Breast epithelium (tissue), 4 donors: ENCODE measurements around the gene ST14. TPM values are rescaled to one million over a fixed set of nuclear protein-coding genes. Genes with fewer than 3 reads are reported as not detected.
A peak's percentile ranks its signal among the peaks of the same experiment; 100 is the strongest.

Experiments
- DNase-seq, 2 donors: peaks; one replicate each; pipeline ENCODE4 v3.0.0-alpha.2; 2019; ENCODE audit warnings: low spot score in 2 of 2
- H3K27ac ChIP-seq, 2 donors: fragments of 200-600 bp; sonication (generic) in 1 of 2; one replicate each; pipeline ENCODE4 v1.5.1; 2016 to 2019; ENCODE audit warnings: mild to moderate bottlenecking in 1 of 2
- H3K27me3 ChIP-seq, 2 donors: fragments of 200-600 bp; sonication (generic) in 1 of 2; one replicate each; pipeline versions ENCODE4 v1.5.1 to v1.6.0; 2017 to 2019; ENCODE audit warnings: control low read depth in 1 of 2, mild to moderate bottlenecking in 1 of 2
- H3K36me3 ChIP-seq: fragments of 200-600 bp; one replicate; pipeline ENCODE4 v1.5.1; 2019
- H3K4me1 ChIP-seq, 2 donors: fragments of 200-600 bp; sonication (generic); one replicate each; pipeline ENCODE4 v1.5.1; 2016 to 2019; ENCODE audit warnings: control low read depth in 1 of 2
- H3K4me3 ChIP-seq, 3 donors: fragments of 200-600 bp; sonication (generic); 1 replicate in 2 of 3; 2 replicates in 1 of 3; pipeline ENCODE4 v1.5.1; 2016 to 2019; ENCODE audit warnings: mild to moderate bottlenecking in 3 of 3, moderate library complexity in 2 of 3
- H3K9me3 ChIP-seq, 2 donors: fragments of 200-600 bp; sonication (generic) in 1 of 2; one replicate each; pipeline ENCODE4 v1.5.1; 2016 to 2019; ENCODE audit warnings: control low read depth in 1 of 2
- POLR2A ChIP-seq: fragments of 450-650 bp; IDR thresholded peaks from one replicate; pipeline ENCODE4 v1.6.1; 2016; ENCODE audit warnings: antibody characterized with exemption, mild to moderate bottlenecking, moderate library complexity
- POLR2AphosphoS5 ChIP-seq, 3 donors: sonication (generic); formaldehyde crosslinking; IDR thresholded peaks; one replicate each; pipeline ENCODE4 v1.6.1; 2017; ENCODE audit warnings: antibody characterized with exemption in 3 of 3
- intact Hi-C: fragments of 100-400 bp; cut with DNase I; formaldehyde crosslinking; loops from one replicate; pipeline ENCODE4 v1.15.1; 2023; ENCODE audit warnings: low total_unique reads
- total RNA-seq, 3 donors: library from RNA; depleted of rRNA; stranded (reverse); fragments of >200 nt; gene quantifications; one replicate each; pipeline ENCODE4 v1.1.0, GENCODE V29; 2016
- TF ChIP-seq, protein P1 (sequence below), 3 donors: fragments of 450-650 bp; IDR thresholded peaks; one replicate each; pipeline ENCODE4 v1.5.1; 2016 to 2017; ENCODE audit warnings: antibody characterized with exemption in 3 of 3, mild to moderate bottlenecking in 3 of 3, moderate library complexity in 3 of 3

Gene ST14
- 10 to 100 TPM in 2 of 3 donors, 1 to 10 TPM in 1; 9.9 to 89.0 (median 48.5) TPM for total RNA-seq

DNA sequence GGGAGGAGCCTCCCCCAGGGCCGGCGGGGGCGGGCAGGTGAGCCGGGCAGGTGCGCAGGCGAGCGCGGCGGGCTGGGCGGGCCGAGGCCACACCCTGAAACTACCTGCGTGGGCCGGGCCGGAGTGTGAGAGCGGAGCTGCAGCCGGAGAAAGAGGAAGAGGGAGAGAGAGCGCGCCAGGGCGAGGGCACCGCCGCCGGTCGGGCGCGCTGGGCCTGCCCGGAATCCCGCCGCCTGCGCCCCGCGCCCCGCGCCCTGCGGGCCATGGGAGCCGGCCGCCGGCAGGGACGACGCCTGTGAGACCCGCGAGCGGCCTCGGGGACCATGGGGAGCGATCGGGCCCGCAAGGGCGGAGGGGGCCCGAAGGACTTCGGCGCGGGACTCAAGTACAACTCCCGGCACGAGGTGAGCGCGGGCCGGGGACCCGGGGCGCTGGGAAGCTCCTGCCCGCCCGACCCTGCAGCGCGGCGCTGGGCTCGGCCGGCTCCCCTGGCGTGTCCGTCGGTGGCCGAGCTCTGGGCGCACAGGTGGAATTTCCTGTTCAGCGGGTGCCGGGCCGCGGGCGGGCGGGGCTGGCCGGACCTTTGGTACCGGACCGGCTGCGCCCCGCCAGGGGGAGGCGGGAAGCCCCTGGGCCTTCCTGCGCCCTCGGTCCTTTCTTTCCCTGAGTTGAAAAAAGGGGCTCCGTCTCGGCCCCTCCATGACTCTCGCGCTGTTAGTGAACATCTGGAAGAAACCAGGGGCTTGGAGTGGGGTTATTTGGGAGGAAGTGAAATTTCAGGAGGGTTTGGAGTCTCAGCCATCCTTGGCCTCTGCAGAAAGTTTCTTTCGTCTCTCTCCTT lies at the start of gene ST14:
Gene ST14, plus strand, starts transcription at position 126 of the 841 bp plus-strand sequence. Its CDS starts 198 bp downstream, at position 324.
- intact Hi-C loops: no loop called here
- DNase-seq: peak; percentile 75 to 81
- H3K36me3 ChIP-seq: no peaks in the 10 kb centered on the region
- H3K27me3 ChIP-seq: no peaks in the 10 kb centered on the region
- H3K9me3 ChIP-seq: no peaks in the 10 kb centered on the region
- H3K4me3 ChIP-seq: peak within 1 kb of the TSS; percentile 34 to 79 (median 67)
- peaks cover 0 to 3% of the 10 kb centered on the region in 2 donors for H3K4me1 ChIP-seq
- peak within 1 kb of the TSS; percentile 86 to 88 for H3K27ac ChIP-seq
- TF ChIP-seq POLR2AphosphoS5 (IDR thresholded peaks at IDR 0.05) (no peak), POLR2A (no peak)
- TF ChIP-seq, protein P1, sequence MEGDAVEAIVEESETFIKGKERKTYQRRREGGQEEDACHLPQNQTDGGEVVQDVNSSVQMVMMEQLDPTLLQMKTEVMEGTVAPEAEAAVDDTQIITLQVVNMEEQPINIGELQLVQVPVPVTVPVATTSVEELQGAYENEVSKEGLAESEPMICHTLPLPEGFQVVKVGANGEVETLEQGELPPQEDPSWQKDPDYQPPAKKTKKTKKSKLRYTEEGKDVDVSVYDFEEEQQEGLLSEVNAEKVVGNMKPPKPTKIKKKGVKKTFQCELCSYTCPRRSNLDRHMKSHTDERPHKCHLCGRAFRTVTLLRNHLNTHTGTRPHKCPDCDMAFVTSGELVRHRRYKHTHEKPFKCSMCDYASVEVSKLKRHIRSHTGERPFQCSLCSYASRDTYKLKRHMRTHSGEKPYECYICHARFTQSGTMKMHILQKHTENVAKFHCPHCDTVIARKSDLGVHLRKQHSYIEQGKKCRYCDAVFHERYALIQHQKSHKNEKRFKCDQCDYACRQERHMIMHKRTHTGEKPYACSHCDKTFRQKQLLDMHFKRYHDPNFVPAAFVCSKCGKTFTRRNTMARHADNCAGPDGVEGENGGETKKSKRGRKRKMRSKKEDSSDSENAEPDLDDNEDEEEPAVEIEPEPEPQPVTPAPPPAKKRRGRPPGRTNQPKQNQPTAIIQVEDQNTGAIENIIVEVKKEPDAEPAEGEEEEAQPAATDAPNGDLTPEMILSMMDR (IDR thresholded peaks at IDR 0.05): no peak

DNA sequence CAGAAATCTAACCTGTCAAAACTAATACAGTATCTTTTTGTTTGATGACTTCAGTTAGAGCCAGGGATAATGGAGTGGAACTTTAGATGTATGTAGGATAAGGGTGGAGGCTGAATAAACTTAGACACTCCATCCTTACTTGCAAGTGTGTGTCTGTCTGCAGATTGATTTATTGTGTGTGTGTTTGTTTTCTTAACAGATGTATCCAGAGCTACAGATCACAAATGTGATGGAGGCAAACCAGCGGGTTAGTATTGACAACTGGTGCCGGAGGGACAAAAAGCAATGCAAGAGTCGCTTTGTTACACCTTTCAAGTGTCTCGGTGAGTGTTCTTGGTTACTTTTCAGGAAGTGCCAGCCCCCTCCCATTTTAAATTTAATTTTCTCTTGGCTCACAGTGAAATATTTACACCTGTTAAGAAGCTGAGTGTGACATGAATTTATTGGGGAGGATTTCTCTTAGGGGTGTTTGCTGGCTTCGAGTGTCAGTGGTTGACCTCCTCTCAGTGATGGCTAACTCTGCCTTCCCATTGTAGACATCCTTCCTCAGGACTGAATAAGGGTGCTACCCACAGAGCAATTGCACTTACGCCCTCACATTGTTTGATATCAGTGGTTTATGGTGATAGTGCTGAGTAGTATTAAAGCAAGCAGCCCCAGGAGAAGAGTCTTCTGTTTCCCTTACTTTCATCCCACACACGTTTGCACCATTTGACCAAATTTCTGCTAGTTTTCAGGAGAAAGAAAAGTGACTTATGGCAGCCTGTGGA lies 49.1 kb upstream of the ST14 start:
- TF ChIP-seq, protein P1 (IDR thresholded peaks at IDR 0.05): no peak
- TF ChIP-seq POLR2A (no peak), POLR2AphosphoS5 (IDR thresholded peaks at IDR 0.05) (no peak)
- Histone ChIP-seq H3K36me3 (no peaks in the 10 kb centered on the region), H3K4me3 (no peak overlapping the region), H3K4me1 (no peaks in the 10 kb centered on the region), H3K9me3 (no peaks in the 10 kb centered on the region), H3K27ac (no peak overlapping the region), H3K27me3 (no peaks in the 10 kb centered on the region)
- DNase-seq: no peak
- intact Hi-C loops: no loop called here

DNA sequence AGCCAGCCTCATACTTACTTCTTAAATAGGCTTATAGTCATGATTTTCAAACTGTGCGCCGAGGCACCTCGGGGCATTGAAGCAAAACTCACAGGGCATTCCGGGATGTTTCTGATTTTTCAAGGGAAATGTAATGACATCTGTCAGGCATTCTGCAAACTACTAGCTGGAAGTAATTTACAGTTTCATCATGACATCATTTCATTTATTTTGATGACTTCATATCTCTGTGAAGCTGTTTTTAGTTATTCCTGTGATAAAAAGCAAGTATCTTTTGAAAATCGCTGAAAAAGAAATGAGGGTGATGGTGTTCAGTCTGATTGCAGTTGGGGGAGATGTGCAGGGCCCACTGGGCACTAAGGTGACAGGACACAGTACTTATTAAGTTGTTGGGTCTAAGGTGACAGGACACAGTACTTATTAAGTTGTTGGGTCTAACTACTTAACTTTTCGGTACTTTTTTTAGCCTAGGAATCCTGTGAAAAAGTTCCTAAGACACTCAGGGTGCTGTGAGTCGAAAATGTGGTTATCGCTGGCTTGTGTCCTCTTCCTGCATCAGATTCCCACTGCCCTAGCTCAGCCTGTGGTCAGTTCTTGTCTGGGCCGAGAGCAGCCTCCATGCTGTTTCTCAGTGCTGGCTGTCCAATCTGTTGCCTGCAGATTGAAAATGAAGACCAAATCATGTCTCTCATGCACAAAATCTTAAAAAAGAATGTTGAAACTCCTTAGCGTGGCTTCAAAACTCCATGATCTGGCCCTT lies 47.3 kb upstream of the ST14 start:
- Histone ChIP-seq H3K4me1 (no peaks in the 10 kb centered on the region), H3K27me3 (no peaks in the 10 kb centered on the region), H3K27ac (no peak overlapping the region), H3K36me3 (no peaks in the 10 kb centered on the region), H3K9me3 (no peaks in the 10 kb centered on the region), H3K4me3 (no peak overlapping the region)
- no peak for DNase-seq
- TF ChIP-seq, protein P1 (IDR thresholded peaks at IDR 0.05): no peak
- TF ChIP-seq POLR2AphosphoS5 (IDR thresholded peaks at IDR 0.05) (no peak), POLR2A (no peak)
- intact Hi-C loops: no loop called here

DNA sequence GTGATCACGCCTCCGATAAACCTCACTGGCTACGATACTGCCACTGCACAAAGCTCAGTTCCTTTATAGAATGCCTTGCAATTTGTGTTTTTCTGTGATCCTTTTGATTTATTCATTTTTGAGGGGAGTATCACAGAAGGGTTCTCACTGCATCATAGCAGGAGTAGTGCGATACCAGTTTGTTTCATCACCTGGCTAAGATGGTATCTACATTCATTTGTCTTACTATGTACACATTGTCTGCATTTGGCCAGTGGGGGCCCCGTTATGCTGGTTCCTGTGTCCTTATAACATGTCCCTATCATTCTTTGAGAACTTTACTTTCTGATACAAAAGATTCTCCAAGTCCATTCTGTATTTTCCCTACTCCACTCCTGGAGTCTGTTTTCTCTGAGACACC lies 45.3 kb upstream of the ST14 start:
- Histone ChIP-seq H3K4me1 (no peaks in the 10 kb centered on the region), H3K27ac (no peak overlapping the region), H3K9me3 (no peaks in the 10 kb centered on the region), H3K4me3 (no peak overlapping the region), H3K36me3 (no peaks in the 10 kb centered on the region), H3K27me3 (no peaks in the 10 kb centered on the region)
- TF ChIP-seq, protein P1 (IDR thresholded peaks at IDR 0.05): no peak
- TF ChIP-seq POLR2A: no peak
- TF ChIP-seq POLR2AphosphoS5 (IDR thresholded peaks at IDR 0.05): no peak
- intact Hi-C loops: no loop called here
- no peak for DNase-seq
